GM12864 (cell line): ENCODE results near the gene USP43.

Source experiments
- DNase-seq: peaks from one replicate; pipeline ENCODE4 v3.0.0-alpha.2; 2011; ENCODE audit warnings: low read depth
- H3K4me3 ChIP-seq: 2 replicates; pipeline ENCODE4 v1.5.1; 2011; ENCODE audit warnings: mild to moderate bottlenecking, low read depth, low read length, control low read depth
- CTCF ChIP-seq: IDR thresholded peaks from 2 replicates; pipeline ENCODE4 v1.5.1; 2011; ENCODE audit warnings: low read depth, mild to moderate bottlenecking, moderate library complexity, low read length, control low read depth, inconsistent platforms; ENCODE audit errors: missing control alignments

Gene USP43

GRCh38 chr17:9765322-9765721 is 120.0 kb downstream of the USP43 start:
- DNase-seq, result no peak
- H3K4me3 ChIP-seq, result no peak overlapping the region
- no peak for TF ChIP-seq CTCF

GRCh38 chr17:9766970-9767369 is 121.7 kb downstream of the USP43 start:
- no peak for DNase-seq
- no peak for TF ChIP-seq CTCF
- H3K4me3 ChIP-seq, result no peak overlapping the region

GRCh38 chr17:9767432-9767991 is 122.2 kb downstream of the USP43 start:
- H3K4me3 ChIP-seq, result no peak overlapping the region
- DNase-seq, result no peak
- no peak for TF ChIP-seq CTCF

GRCh38 chr17:9768381-9768934 is 123.1 kb downstream of the USP43 start:
- DNase-seq, result no peak
- no peak for TF ChIP-seq CTCF

GRCh38 chr17:9769036-9769695 is 123.8 kb downstream of the USP43 start:
- no peak for TF ChIP-seq CTCF
- no peak for DNase-seq
- H3K4me3 ChIP-seq, result no peak overlapping the region

More at GRCh38 chr17:9768381-9768934, 123.1 kb downstream of the USP43 start:
- no peak overlapping the region for H3K4me3 ChIP-seq

- no peak for DNase-seq
- H3K4me3 ChIP-seq, result no peak overlapping the region
- no peak for TF ChIP-seq CTCF
These were observed 126.1 kb downstream of the USP43 start for GRCh38 chr17:9771465-9771864.
